RWPE1 (cell line): Measurements from ENCODE around the gene LYRM1.

ENCODE experiments used
- CTCF ChIA-PET: fragments of 350-600 bp; sonication (Branson Sonifier 250); formaldehyde crosslinking; extraction: SDS; loops from one replicate; lab custom pipeline; 2021; lab: Yijun Ruan, JAX
- POLR2A ChIA-PET: fragments of 400-600 bp; formaldehyde crosslinking; extraction: SDS; loops from one replicate; lab custom pipeline; 2020; ENCODE audit warnings: antibody characterized with exemption; ENCODE audit not compliant: low non-redundant PET; lab: Yijun Ruan, JAX
- DNase-seq: peaks from one replicate; pipeline ENCODE4 v3.0.0; 2012; ENCODE audit warnings: low spot score
- H3K27ac ChIP-seq: fragments of 450-650 bp; 2 replicates; pipeline ENCODE4 v1.5.1; 2017
- TF ChIP-seq, protein P1 (sequence below): fragments of 450-650 bp; conservative IDR thresholded peaks from 2 replicates; pipeline ENCODE4 v1.5.1; 2017; ENCODE audit warnings: low read depth, mild to moderate bottlenecking

Gene LYRM1

DNA sequence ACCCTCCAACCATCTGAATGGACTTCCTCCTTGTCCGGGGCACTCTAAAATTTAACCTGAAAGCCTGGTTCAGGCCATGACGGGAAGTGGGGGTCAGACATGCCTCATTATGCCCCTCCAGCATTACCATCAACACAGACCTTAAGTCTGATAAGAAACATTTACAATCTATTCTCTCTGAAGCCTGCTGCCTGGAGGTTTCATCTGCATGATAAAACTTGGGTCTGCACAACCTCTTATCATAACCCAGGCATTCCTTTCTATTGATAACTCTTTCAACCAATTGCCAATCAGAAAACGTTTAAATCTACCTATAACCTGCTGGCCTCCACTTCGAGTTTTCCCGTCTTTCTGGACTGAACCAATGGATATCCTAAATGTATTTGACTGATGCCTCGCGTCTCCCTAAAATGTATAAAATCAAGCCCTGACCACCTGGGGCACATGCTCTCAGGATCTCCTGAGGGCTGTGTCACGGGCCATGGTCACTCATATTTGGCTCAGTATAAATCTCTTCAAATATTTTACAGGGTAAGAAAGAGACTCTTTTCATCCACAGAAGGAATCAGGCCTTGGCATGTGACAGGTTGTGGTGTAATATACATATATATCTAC is 45.6 kb downstream of the LYRM1 start:
- TF ChIP-seq, protein P1, sequence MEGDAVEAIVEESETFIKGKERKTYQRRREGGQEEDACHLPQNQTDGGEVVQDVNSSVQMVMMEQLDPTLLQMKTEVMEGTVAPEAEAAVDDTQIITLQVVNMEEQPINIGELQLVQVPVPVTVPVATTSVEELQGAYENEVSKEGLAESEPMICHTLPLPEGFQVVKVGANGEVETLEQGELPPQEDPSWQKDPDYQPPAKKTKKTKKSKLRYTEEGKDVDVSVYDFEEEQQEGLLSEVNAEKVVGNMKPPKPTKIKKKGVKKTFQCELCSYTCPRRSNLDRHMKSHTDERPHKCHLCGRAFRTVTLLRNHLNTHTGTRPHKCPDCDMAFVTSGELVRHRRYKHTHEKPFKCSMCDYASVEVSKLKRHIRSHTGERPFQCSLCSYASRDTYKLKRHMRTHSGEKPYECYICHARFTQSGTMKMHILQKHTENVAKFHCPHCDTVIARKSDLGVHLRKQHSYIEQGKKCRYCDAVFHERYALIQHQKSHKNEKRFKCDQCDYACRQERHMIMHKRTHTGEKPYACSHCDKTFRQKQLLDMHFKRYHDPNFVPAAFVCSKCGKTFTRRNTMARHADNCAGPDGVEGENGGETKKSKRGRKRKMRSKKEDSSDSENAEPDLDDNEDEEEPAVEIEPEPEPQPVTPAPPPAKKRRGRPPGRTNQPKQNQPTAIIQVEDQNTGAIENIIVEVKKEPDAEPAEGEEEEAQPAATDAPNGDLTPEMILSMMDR: no peak
- no peak overlapping the region for H3K27ac ChIP-seq
- ChIA-PET CTCF (no interaction called here), POLR2A (no interaction called here)
- DNase-seq: no peak

DNA sequence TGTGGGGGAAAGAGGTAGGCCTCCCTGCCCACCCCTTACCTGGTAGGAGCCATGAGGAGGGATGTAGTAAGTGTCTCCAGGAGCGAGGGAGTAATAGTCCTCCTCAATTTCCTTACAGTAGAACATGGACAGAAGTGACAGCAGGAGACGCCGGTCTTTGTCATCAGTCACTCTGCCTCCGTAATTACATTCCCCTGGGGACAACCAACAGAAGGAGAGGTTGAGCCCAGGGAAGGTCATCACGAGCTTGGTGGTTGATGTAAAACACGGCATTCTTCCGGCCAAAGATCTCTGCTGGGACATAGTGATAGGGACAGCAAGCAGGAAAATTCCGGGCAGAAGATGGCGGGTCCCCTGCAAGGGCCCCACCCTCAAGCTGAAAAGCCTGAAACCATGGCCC is 47.9 kb downstream of the LYRM1 start:
- CTCF ChIA-PET: interaction anchor here (0.6 kb wide), 1 partner anchor 24 kb away, joined by 3 read pairs; no protein-coding TSS in a partner anchor
- no peak for DNase-seq
- H3K27ac ChIP-seq: no peak overlapping the region
- TF ChIP-seq, protein P1: no peak
- POLR2A ChIA-PET: no interaction called here

DNA sequence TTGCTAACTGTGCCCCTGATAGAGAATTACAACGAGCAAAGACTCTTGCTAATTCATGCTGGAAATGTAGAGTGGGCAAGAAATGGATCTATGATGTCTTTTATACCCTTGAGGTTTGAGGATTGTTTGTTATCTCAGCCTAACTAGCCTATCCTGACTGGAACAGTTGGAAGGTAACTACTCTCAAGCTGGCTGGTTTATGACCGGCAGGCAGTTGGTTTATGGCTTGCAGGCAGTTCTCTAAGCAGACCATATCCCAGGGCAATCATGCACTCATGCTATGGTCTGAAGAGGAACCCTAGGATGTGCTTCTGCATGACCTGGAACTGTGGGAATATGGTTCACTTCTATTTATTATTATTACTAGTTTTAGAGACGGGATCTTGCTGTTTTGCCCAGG is 49.1 kb downstream of the LYRM1 start:
- TF ChIP-seq, protein P1: no peak
- DNase-seq: no peak
- ChIA-PET CTCF (no interaction called here), POLR2A (no interaction called here)
- H3K27ac ChIP-seq: no peak overlapping the region

DNA sequence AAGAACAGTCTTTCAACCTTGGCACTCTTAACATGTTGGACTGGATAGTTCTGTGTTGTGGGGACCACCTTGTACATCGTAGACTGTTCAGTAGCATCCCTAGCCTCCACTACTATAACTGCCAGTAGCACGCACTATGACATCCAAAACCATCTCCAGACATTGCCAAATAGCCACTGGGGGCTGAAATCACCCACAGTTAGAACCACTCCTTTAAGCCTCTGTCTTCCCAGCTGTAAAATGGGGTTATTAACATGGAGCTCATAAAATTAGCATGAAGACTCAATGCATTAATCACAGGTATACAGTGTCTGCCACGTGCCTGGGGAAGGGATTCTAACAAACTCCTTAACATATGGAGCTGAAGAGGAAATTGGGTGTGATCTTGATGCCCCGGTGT is 49.7 kb downstream of the LYRM1 start:
- ChIA-PET CTCF (no interaction called here), POLR2A (no interaction called here)
- no peak overlapping the region for H3K27ac ChIP-seq
- DNase-seq: no peak
- TF ChIP-seq, protein P1: no peak

DNA sequence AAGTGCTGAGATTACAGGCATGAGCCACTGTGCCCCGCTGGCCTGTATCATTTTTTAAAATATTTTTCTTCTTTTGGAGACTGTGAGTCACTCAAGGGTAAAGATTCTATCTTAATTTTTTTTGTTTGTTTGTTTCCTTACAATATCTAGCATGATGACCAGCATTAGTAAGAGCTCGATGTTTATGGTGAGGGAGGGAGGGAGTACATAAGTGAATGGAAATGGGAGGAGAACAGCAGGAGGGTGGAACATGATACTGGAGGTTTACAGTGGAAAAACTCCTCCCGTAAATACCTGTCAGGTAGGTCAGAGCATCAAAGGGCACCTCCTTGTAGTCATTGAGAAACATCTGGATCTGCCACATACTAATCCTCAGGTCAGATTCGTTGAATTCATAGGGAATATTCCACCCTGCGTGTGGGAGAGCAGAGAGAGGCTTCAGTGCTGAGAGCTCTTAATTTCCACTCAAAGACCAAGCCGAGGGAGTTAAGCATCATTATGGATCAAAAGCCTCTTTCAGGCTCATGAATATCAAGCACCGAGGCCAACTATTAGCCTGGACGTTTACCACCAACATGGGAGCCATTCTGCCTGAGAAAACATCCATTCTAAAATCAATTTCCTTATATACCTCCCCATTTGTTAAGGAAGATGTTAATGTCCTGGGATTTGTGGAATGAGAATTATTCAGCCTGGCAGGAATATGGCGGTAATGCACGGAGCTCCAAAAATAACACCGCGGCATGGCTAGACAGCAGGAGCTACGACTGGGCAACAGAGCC is 51.8 kb downstream of the LYRM1 start:
- no peak overlapping the region for H3K27ac ChIP-seq
- TF ChIP-seq, protein P1: no peak
- peak; percentile 18 for DNase-seq
- ChIA-PET POLR2A (no interaction called here), CTCF (no interaction called here)

DNA sequence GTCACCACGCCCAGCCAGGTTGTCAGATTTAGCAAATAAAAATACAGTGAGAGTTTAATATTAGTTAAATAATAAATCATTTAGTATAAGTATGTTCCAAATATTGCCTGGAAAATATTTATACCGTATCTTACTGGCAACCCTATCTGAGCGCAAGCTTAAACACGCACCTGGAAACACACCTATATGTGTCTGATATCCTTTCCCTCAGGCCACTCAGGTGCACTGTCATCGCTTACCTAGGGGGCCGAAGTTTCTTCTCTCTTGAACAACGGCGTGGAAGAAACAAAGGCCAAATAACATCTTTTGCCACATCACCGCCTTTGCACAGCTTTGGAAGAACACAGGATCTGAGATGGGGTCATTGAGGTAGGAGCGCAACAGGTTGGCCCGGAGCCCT is 54.0 kb downstream of the LYRM1 start:
- no peak overlapping the region for H3K27ac ChIP-seq
- DNase-seq: no peak
- TF ChIP-seq, protein P1: no peak
- CTCF ChIA-PET: no interaction called here
- POLR2A ChIA-PET: no interaction called here
